Stimulated activated CD4-positive, alpha-beta T cell treated with anti-CD3 and anti-CD28 coated beads, Interleukin-4, amount 100 ng/mL, for 1 hour (primary cell): ENCODE results near the gene NT5E.
A peak's percentile ranks its signal among the peaks of the same experiment; 100 is the strongest.

Experiments
- DNase-seq: peaks from one replicate; pipeline ENCODE4 v3.0.0-alpha.2; 2020

The NT5E gene

DNA sequence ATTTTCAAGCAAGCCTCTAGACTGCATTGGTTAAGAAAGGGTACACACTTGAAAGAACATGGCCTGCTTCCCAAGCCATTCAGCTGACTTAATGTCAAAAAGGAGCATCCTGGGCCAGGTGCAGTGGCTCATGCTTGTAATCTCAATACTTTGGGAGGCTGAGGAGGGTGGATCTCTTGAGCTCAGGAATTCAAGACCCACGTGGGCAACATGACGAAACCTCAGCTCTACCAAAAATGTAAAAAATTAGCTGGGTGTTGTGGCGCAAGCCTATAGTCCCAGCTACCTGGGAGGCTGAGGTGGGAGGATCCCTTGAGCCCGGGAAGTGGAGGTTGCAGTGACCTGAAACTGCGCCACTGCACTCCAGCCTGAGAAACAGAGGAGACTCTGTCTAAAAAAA, 26.9 kb upstream of the NT5E start:
- DNase-seq, result no peak

DNA sequence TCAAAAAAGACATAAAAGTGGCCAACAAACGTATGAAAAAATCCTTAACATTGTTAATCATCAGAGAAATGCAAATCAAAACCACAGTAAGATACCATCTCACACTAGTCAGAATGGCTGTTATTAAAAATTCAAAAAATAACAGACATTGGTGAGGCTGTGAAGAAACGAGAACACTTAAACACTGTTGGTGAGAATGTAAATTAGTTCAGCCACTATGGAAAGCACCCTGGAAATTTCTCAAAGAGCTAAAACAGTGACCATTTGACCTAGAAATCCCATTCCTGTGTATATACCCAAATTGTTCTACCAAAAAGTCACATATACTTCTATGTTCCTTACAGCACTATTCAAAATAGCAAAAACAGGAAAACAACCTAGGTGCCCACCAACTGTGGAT, 24.9 kb upstream of the NT5E start:
- DNase-seq, result no peak

DNA sequence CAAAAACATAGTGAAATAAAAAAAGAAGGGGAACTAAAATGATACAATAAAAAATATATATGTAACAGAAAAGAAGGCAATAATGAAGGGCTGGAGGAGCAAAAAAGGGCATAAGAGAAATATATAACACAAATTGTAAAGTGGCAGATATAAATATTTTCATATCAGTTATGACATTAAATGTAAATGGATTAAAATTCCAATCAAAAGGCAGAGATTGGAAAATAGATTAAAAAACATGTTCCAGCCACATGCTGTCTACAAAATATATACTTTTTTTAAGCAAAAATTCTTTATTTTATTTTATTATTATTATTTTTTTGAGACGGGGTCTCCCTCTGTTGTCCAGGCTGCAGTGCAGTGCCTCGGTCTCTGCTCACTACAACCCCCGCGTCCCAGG, 23.9 kb upstream of the NT5E start:
- DNase-seq, result no peak

DNA sequence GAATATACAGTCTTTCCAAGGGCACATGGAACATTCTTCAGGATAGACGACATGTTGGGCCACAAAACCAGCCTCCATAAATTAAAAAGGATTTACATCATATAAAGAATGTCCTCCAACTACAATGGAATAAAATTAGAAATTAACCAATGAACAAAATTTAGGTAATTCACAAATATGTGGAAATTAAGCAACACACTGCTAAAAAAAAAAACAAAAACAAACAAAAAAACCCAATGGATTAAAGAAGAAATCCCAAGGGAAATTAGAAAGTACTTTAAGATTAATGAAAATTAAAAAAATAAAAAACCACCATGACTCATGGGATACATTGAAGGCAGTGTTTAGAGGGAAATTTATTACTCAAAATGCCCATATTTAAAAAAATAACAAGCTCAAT, 21.4 kb upstream of the NT5E start:
- no peak for DNase-seq

DNA sequence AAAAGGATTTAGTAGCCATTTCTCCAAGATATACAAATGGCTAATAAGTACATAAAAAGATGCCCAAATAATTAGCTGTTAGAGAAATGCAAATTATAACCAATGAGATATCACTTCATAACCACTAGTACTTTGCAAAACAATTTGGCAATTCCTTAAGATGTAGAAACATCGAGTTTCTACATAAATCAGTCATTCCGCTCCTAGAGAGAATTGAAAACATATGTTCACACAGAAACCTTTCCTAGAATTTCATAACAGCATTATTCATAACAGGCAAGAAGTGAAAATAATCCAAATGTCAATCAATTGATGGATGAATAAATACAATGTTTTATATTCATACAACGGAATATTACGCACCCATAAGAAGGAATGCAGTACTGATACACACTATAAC, 20.5 kb upstream of the NT5E start:
- no peak for DNase-seq

DNA sequence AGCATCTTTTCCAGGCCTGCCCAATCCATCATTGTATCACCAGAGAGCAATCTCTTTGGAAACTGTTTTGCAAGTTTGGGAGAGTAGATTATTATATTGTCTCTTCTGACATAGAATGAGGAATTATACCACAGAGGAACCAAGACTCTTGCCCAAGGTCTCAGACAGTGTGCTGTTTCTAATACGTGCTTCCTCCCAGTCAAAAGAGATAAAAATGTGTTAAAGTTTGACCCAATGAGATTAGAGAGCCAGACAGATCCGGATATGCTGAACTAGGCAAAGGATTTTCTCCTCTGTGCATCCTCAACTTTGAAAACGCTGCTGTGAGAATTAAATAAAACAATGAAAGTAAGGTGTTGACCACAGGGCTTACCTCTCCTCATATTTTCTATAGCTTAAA, 18.6 kb upstream of the NT5E start:
- DNase-seq, result no peak

DNA sequence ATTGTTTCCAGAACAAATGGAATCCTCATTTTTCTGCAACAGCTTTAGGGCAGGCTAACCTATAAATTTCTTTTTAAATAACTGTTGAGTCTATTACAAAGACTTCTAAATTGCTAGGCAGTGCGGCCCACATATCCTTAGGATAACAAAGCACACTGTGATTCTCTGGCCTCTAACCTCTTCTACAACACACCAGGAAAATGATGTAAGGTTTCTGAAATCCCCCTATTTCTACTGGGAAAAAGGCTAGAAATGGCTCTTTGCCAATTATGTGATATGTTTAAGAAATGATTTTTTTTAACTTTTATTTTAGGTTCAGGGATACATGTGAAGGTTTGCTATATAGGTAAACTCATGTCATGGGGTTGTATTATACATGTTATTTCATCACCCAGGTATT, 17.3 kb upstream of the NT5E start:
- DNase-seq, result no peak

DNA sequence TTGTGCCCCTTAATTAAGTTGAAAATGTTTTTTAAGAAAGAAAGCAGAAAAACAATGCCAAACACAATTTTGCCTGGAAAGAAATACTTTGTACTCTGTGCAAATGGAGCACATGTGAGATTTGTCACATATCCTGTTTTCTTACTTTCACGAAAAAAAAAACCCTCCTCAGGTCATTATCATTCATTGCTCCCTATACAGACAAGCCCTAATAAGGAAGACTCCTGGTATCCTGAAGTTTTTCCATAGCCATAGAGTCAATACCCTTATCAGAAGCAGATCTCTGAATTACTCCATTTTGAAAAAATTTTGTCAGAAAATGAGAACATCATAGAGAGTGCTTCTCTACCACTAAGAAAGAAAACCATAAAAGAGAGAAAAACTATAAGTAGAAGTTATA, 14.0 kb upstream of the NT5E start:
- no peak for DNase-seq

DNA sequence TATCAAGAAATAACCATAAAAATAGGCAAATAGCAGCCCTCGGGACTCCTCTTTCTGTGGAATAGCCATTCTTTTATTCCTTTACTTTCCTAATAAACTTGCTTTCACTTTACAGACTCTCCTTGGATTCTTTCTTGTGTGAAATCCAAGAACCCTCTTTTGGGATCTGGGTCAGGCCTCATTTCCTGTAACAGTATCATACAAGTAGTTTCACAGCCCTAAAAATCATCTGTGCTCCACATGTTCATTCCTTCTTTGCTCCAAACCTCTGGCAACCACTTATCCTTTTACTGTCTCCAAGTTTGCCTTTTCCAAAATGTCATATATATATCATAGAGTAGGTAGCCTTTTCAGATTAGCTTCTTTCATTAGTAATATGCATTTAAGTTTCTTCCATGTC, 13.5 kb upstream of the NT5E start:
- no peak for DNase-seq

DNA sequence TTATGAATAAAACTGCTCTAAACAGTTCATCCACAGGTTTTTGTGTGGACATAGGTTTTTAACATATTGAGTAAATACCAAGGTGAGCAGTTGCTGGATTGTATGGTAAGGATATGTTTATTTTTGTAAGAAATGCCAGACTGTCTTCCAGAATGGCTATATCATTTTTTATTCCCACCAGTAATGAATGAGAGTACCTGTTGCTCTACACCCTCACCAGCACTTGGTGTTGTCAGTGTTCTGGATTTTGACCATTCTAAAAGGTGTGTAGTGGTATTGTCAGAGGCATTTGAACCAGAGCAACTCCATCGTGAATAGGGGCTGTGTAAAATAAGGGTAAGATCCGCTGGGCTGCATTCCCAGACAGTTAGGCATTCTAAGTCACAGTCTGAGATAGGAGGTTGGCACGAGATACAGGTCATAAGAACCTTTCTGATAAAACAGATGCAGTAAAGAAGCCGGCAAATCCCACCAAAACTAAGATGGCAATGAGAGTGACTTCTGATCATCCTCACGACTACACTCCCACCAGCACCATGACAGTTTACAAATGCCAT, 12.9 kb upstream of the NT5E start:
- no peak for DNase-seq

DNA sequence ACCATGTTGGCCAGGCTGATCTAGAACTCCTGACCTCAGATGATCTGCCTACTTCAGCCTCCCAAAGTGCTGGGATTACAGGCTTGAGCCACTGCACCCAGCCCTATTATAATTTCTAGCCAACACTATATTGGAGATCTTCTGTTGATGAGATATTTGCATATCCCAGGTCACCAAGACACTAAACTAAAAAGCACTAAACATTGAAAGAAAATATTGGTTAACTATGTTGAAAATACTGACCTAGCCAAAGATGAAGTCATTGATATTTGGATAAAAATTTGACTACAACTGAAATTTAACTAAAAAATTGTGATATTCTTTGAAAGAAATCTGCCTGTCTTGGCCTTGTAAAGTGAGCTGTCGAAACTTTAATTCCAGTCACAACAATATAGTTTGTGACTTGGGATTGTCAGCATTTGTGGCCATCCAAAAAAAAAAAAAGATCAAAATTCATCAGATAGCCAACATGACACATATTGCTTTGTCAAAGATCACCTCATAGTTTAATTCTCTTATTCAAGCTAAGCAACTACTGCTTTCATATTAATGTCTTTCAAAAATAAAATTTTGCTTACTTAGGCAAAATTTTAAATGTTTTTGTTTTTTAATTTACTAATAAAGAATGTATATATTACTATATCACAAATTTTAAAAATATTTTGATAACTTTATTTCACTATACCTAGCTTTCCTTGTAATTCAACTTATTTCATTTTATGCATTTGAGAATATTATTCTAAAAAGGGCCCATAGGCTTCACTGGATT, 6.3 kb upstream of the NT5E start:
- no peak for DNase-seq

DNA sequence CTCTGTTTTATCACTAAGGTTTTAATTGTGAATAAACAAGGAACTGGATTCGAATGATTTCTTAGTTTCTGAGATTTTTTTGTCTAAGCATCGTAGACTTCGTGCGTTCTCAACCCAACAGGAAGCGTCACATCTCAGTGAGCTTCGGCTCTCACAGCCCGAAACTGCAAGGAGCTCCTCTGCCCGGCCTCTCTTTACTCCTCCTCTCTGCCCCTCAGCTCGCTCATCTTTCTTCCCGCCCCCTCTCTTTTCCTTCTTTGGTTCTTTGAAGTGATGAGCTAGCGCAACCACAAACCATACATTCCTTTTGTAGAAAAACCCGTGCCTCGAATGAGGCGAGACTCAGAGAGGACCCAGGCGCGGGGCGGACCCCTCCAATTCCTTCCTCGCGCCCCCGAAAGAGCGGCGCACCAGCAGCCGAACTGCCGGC, 480 bp upstream of the NT5E start:
- peak; percentile 27 for DNase-seq

DNA sequence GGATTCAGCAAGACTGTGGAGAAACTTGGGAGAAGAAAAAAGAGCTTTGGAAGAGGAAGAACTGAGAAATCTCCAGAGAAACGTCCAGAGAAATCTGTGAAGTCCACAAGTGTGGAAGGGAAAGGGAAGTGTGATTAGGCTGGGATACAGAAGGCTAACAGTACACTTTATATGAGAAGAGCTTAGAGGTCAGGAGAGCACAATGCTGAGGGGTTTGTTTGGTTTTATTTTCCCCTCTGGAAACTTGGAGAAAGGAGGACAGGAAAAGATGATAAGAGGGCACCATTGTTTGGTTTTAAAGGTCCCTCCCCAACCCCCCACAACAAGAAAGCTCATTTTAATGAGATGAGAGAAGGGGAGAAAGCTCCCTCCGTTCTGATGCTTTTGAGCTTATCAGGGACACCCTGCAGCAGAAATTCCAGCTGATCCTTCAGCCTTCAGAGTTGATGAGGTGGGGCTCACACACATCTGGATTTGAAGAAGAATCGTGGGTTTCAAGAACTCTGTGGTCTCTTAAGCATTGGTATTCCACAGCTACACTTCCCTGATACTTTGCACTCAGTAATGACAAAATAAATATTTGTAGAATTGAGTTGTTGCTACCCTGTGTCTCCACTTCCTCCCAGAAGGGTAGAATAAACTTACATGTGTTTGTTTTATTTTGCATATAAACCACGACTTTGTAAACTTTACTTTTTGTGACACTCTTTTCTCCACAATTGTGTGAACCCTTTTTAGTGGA, 1.9 kb downstream of the NT5E start:
- DNase-seq, result no peak

DNA sequence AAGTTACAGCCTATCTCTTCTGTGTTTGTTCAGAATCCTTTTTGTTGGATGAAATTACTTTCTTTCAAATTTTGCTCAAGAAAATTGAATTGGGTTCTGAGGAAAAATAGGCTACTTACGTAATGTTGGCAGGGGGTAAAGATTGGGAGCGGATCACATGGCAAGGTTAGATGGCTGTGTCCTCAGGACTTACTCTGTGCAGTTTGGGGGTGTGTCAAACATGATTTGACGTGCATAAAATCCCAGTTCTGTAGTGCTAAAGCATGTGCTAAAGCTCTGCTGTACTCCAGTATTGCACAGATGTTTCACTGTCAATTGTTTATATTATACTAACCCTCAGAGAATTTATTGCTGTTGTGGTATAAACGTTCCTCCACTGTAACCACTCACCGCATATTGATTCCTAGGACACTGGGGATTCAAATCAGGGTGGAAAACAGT, 2.6 kb downstream of the NT5E start:
- DNase-seq, result no peak

DNA sequence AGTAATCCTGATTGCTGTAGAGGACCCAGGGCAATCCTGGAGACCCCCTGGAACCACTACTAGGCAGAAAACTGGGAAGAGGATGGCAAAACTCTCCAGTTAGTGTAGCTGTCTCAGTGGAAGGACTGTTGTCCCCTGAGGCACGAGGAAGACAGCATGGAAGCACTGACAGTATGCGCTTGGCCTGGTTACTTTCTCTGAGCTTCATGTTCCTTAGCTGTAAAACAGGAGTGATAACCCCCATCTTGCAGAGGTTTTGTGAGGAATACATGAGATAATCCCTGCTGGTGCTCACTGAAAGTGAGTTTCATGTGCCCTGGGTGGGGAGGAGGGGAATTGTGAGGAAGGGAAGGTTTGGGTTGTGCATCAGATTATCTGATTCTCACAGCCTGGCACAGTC, 3.2 kb downstream of the NT5E start:
- no peak for DNase-seq

DNA sequence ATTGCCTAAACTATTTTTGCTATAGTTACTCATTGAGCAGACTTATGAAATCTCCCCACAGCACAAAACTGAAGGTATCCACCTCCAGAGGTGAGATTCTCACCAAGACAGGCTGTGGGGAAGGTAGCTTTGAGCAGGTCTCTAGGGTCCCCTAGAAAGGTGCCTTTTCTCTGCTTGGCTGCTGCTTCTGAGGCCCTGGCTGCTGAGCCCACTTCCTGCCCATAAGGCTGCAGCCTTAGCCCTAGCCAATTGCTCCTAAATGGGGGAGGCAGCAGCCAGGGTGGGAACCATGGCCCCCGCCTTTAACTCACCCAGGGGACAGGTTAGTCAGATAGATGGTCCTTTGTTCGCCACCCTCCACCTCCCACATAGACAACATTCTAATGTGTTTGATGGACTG, 3.6 kb downstream of the NT5E start:
- no peak for DNase-seq

DNA sequence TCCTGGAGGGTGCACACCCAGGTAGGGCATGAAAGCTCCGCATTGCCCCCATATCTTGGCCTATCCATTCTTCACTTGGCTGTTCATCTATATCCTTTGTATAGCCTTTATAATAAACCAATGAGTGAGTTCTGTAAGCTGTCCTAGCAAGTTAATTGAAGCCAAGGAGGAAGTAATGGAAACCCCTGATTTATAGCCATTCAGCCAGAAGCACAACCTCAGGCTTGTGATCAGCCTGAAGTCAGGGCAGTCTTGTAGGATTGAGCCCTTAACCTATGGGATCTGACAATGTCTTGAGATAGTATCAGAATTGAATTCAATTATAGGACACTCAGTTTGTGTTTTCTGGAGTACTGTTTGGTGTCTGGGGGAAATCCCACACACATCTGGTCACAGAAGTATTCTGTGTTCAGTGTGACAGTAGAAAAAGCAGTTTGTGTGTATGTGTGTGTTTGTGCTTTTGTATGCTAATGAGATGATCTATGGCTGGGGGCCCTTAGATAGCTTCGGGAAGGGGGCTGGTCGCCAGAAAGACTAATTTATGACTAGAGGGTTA, 5.7 kb downstream of the NT5E start:
- DNase-seq, result no peak

DNA sequence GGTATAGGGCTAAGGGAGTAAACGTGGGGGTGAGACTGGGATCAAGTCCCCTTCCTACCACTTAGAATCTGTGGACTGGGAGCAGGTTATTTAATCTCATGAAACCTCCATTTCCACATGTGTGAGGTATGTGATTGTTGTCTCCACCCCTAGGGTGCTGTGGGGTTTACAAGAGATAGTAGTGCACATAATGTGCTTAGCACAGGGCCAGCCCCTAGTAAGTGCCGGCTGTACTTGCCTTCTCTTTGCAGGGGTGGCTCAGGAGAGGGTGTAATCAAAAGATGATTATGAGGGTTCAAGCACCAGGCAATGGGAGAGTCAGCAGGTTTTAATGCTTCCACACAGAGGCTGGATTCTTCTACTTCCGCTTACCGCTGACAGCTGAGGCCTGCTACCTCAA, 6.9 kb downstream of the NT5E start:
- no peak for DNase-seq

DNA sequence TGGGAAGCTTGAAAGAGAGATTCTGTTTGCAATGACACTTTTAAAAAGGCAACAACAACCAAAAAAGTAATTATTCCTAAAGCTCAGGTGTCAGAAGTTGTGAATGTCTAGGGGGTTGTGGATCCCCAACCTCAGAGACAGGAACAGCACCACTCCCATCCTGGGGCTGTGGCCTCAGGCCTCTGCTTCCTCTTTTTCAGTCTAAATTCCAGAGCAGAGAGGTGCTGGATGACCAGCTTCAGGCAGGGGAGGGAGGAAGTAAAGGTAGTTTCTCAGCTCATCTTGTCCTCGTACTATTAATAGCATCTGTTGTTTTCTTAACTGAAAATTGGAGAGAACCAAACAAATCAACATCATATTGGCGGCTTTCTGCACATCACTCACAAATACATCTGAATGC, 8.3 kb downstream of the NT5E start:
- no peak for DNase-seq

DNA sequence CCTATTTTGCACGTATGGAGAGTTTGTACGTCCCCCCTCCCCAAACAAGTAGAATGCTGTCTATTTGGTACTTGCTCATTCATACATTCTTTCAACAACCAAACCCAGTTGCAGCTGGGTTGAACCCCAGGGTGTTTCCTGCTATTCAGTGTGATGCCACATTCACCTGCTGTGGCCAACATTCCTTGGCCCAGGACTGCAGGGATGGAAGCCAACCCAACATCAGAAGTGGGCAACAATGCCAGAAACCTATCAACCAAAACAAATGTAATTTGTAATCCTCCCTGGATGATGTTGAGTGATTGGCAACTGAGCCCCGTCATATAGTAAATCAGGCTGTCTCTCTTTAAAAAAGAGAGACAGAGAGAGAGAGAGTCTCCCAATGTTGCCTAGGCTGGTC, 8.9 kb downstream of the NT5E start:
- no peak for DNase-seq

DNA sequence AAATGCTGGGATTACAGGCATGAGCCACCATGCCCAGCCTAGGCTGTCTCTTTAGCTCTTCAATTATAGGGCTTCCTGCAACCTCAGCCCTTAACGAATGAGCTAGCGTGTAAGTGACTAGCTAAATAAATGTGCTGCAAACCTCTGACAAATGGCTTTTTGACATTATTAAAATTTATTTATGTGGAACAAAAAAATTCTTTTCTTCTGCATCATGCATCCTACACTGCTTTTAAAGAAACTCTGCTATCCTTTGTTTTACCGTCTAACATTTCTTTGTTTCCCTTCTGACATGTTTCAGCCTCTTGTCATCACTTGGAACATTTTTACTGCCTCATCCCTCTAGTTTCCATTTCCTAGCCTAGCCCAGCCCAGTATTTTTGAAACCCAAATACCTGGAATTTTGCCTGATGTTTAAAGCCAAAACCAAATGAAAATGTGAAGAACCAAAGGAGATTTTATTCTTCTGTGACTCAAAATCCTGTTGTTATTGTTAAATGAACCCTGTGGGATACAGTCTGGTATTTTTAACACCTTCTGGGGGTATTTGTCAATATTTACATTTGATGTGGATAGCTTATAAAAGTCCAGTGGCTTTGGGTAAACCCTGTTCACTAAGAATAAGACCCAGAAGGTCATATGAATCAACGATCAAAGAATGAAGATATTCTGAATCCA, 9.5 kb downstream of the NT5E start:
- DNase-seq, result no peak

DNA sequence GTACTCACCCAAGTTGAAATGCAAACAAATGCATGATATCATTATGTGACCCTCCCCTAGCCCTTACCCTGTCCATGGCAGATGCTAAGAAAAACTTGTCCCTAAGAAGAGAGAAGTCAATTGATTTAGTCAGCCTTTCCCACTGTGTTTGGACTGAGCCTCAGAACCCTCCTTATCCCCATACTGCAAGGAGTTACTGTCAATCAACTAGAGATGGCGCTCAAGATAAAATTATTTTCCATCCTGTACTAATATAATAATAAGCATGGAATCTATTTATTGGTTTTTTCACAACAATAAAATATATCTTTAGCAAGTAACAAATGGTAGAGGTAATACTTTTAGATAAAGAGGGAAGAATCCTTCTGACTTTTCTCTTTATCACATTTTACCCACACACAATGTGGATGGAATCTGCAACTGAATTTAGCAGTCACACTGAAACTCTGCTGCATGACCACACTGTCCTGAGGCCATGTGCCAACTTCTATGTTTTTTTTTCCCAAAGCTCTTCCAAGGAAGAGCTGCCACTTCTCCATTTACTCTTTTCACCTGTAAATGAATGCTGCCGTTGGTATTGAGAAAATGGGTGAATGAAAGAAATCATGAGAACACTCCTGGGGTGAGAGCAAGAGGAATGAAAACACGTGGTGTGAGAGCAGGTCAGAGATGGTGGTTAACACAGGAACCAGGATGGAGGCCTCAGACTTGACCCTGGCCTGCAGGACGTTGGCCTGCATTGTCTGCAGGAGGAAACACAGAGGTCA, 10.5 kb downstream of the NT5E start:
- no peak for DNase-seq
